Stimulated activated CD4-positive, alpha-beta T cell treated with anti-CD3 and anti-CD28 coated beads, Interleukin-1b, Interleukin-23, amount 100 ng/mL, for 48 hours (primary cell): ENCODE measurements around the gene FASN.
A peak's percentile ranks its signal among the peaks of the same experiment; 100 is the strongest.

ENCODE experiments used
- DNase-seq: peaks from one replicate; pipeline ENCODE4 v3.0.0-alpha.2; 2020

FASN gene

DNA sequence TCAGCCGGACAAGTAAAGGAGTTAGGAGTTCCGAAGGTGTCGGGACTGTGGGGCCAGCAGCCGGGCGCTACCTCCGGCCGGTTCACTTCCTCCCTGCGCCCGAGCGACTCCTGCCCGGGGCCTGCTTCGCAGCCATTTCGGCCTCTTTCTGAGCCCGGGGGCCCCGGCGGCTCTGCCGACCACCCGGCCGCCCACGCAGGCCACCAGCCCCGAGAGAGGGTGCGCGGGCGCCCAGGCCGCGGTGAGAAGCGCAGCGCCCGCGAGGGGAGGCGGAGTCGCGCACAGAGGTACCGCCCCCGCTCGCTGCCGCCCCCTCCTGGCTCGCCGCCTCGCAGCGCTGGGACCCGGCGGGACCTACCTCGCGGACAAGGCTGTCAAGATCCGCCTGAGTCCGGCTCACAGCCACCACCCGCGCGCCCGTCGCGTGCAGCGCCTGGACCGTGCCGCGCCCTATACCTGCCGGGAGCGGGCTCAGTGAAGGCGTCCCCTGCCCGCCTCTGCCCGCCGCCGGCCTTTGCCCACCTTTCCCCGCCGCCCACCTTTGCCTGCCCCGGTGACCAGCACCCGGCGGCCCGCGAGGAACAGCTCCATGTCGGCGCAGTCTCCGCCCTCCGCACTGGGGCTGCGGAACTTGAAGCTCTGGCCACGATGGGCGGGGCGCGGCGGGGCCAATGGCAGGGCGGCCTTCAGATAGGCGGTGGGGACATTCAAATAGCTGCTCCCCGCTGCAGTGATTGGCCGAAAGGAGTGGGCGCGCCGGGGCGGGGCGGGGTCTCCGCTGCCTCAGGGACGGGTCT, 60.7 kb downstream of the FASN start, which contains the start of gene DCXR:
Gene DCXR, minus strand, starts transcription at position 606 of the 797 bp plus-strand sequence. Its CDS starts 15 bp downstream, at position 591.
- DNase-seq, result peak; percentile 96

GRCh38 chr17:82036634-82037091, 61.4 kb downstream of the FASN start:
- no peak for DNase-seq

DNA sequence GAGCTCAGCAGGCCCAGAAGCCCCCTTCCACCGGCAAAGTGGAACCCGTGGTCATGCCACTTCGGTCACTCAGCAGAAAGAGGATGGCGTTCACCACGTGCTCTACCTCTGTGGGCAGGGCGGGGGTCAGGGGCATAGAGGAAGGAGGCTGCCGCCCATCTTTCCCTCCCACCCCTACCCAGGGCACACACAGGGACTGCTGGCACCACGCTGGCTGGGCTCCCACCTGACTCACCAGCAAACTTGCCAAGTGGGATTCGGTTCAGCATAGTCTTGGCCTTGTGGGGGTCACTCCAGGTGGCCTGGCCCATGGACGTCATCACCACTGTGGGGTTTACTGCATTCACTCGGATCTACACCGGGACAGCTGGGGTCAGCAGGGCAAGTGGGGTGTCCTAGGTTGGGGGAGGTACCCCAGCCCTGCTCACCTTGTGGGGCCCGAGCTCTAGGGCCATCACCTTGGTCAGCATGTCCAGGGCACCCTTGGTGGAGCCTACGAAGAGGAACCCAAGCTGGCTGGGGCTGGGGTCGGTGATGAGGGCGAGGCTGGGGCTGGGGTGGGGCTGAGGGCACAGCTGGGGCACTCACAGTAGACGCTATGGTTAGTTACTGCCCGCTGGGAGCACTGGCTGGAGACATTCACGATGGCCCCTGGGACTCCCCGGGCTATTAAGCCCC, 61.9 kb downstream of the FASN start:
- no peak for DNase-seq

- DNase-seq, result no peak
Measured at GRCh38 chr17:82035488-82035887, 62.5 kb downstream of the FASN start.

DNA sequence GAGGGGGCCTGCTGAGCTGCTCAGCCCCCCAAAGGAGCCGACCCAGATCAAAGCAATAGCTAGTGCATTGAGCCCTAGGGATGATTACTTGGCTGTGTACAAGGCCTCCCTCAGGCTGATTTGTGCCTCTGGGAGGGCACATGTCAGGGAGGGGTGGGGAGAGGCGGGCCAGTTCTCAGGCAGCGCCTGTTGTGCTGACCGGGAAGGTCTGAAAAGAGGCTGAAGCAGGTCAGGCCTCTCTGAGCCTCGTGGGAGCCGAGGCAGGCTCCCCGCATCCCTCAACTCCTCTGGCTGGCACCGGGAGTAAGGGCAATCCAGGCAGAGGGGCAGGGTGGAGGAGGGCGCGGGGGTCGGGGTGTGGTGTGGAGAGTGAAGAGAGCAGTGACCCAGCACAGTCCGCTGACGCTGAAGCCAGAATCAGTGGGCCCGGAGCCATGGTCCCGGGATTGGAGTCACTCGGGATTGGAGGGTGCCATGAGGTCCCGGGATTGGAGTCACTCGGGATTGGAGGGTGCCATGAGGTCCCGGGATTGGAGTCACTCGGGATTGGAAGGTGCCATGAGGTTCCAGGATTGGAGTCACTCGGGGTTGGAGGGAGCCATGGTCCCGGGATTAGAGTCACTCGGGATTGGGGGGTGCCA, 63.5 kb downstream of the FASN start:
- DNase-seq, result no peak

- no peak for DNase-seq
Measured at GRCh38 chr17:82033359-82034085, 64.5 kb downstream of the FASN start.

- peak; percentile 47 for DNase-seq
Measured at GRCh38 chr17:82031885-82032627, 66.0 kb downstream of the FASN start.

DNA sequence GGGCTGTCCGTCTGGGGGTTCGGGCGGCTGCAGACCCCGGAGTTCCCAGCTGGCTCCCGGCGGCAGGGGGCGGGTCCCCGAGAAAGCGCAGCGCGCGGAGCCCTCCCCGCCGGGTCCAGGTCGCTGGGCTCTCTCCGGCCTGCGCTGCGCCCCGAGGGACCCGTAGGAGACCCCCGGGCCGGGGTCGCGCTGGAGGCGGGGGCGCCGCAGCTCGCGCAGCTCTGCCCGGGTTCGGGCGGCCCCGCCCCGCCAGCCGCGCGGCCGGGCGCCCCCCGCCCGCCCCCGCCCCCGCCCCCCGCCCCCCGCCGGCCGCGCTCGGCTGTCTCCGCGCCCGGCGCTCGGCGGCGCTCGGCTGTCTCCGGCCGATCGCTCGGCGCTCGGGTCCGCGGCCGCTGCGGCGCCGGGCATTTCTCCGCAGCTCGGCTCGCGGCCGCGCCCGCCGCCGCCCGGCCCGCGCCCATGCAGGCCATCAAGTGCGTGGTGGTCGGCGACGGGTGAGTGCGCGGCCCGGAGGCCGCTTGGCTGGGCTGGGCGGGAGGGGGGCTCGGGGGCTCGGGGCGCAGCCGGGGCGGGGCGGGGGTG, 66.6 kb downstream of the FASN start, which contains the start of gene RAC3:
Gene RAC3, plus strand, starts transcription at position 376 of the 582 bp plus-strand sequence. Its CDS starts 84 bp downstream, at position 460.
- no peak for DNase-seq

DNA sequence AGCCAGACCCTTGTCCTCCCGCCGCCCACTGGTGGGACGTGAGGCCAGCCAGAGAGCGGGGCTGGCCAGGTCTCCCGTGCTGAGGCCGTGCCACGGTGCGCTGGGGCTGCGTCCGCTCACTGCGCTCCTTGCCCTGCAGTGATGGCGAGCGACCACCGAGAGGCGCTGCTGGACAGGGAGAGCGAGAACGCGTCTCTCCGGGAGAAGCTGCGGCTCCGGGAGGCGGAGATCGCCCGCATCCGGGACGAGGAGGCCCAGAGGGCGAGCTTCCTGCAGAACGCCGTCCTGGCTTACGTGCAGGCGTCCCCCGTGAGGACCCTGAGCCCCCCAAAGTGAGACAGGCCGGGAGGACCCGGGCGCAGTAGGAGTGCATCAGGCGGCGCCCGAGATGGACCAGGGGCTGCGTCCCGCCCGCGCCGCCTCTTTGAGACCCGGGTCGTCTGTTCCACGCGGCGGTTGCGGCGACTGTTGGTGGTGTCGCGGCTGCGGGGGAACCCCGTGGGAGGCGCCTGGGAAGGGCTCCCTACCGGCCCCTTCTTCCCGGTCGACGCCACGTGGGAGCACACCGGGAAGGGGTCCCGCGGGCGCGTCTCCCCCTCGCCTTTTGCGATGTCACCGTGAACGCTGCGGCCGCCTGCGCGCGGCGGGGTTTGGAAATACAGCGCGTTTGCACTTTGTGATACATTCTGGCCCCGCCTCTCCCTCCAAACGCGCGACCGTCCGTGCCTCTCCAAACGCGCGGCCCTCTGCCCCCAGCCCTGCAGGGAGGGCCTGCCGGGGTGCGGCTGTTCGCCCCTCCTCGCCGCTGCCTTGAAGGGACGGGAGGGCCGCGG, 67.3 kb downstream of the FASN start:
- peak; percentile 81 for DNase-seq

DNA sequence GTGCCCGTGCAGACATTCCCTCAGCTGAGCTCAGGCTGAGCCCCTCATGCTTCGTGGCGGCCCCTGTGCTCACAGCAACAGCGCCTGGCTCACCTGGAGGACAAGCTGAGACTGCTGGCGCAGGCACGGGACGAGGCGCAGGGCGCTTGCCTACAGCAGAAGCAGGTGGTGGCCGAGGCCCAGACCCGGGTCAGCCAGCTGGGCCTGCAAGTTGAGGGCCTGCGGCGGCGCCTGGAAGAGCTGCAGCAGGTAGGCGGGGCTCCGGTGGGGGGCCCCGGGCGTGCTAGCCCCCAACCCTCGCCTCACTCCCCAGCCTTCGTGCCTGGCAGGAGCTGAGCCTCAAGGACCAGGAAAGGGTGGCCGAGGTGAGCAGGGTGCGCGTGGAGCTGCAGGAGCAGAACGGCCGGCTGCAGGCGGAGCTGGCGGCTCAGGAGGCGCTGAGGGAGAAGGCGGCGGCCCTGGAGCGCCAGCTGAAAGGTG, 68.0 kb downstream of the FASN start:
- DNase-seq, result no peak

- no peak for DNase-seq
Measured at GRCh38 chr17:82029391-82029790, 68.6 kb downstream of the FASN start.

DNA sequence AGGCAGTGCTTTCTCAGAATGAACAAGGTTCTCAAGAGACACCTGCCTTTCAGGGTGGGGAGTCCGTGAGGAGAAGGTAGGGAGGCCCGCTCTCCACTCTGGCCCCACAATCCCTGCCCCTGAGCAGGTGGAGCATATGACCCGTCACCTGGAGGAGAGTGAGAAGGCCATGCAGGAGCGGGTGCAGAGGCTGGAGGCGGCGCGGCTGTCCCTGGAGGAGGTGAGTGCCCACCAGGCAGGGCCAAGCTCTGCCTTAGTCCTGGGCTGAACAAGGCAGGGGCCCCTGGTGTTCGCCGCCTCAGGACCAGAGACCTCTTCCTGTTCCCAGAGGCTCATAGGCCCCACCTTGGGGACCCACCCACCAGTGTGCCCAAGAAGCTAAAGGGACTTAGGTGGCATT, 69.1 kb downstream of the FASN start:
- DNase-seq, result no peak
